PFSK-1 (cell line): ENCODE results near the gene PPP2R2C.

Source experiments
- REST ChIP-seq, 2 experiments: IDR thresholded peaks; 2 replicates each; pipeline versions ENCODE4 v1.6.1 to v1.8.0; 2011 to 2012; ENCODE audit warnings: low read depth in 2 of 2, low read length in 2 of 2, control low read depth in 1 of 2, inconsistent platforms in 1 of 2, mild to moderate bottlenecking in 1 of 2, moderate library complexity in 1 of 2; ENCODE audit not compliant: insufficient read depth in 1 of 2
- TAF1 ChIP-seq: IDR thresholded peaks from 2 replicates; pipeline ENCODE4 v1.6.1; 2012; ENCODE audit warnings: low read length, control low read depth, borderline replicate concordance; ENCODE audit not compliant: insufficient read depth

- no peak for TF ChIP-seq REST (IDR thresholded peaks at IDR 0.05; ENCODE audit: insufficient read depth in 1 of 2, low read depth in 2 of 2, low read length in 2 of 2)
- no peak for TF ChIP-seq TAF1
Observed at GRCh38 chr4:6287017-6287788, 185.2 kb downstream of the PPP2R2C start.
